PC-3 (cell line): ENCODE data around the gene NPTXR. TPM values are rescaled to one million over a fixed set of nuclear protein-coding genes. Genes with fewer than 3 reads are reported as not detected.

Experiments used
- ATAC-seq: fragments of 200-7000 bp; cut with Tn5 transposase; 2 replicates; pipeline ENCODE4 v1.9.1; 2020; ENCODE audit warnings: mild to moderate bottlenecking, moderate library complexity
- BruUV-seq: library from RNA; stranded (reverse); fragments of 400-500 nt; replicated peaks from 2 replicates; lab custom pipeline; 2021; lab: Mats Ljungman, UMichigan
- CTCF ChIA-PET: fragments of 300-600 bp; sonication (Branson Sonifier 250); formaldehyde crosslinking; loops from one replicate; lab custom pipeline; 2022; ENCODE audit warnings: antibody characterized with exemption; lab: Charles Lee
- POLR2A ChIA-PET: fragments of 300-600 bp; sonication (Branson Sonifier 250); formaldehyde crosslinking; loops from one replicate; lab custom pipeline; 2022; ENCODE audit warnings: antibody characterized with exemption; ENCODE audit not compliant: unreplicated experiment; lab: Charles Lee
- DNase-seq: peaks from one replicate; pipeline ENCODE4 v3.0.0-alpha.2; 2015
- H2AFZ ChIP-seq: fragments of 300-600 bp; sonication (generic); 2 replicates; pipeline ENCODE4 v1.6.0; 2016; ENCODE audit warnings: antibody characterized with exemption, low read length
- H3F3A ChIP-seq: fragments of 300-600 bp; sonication (generic); one replicate; pipeline ENCODE4 v1.6.0; 2017; ENCODE audit warnings: antibody characterized with exemption, low read length, control low read depth, mild to moderate bottlenecking; ENCODE audit not compliant: unreplicated experiment
- H3K27ac ChIP-seq: fragments of 300-600 bp; sonication (generic); 2 replicates; pipeline ENCODE4 v1.5.1; 2016; ENCODE audit warnings: mild to moderate bottlenecking, low read length
- H3K27me3 ChIP-seq: fragments of 300-600 bp; sonication (generic); 2 replicates; pipeline ENCODE4 v1.6.1; 2016; ENCODE audit warnings: low read length, mixed read lengths
- H3K36me3 ChIP-seq: fragments of 300-600 bp; sonication (generic); 2 replicates; pipeline ENCODE4 v1.6.1; 2016; ENCODE audit warnings: low read depth, mixed run types, low read length, mixed read lengths
- H3K4me1 ChIP-seq: fragments of 300-600 bp; sonication (generic); 2 replicates; pipeline ENCODE4 v1.5.1; 2016; ENCODE audit warnings: low read length; ENCODE audit not compliant: insufficient read depth
- H3K4me2 ChIP-seq: fragments of 300-600 bp; sonication (generic); 2 replicates; pipeline ENCODE4 v1.6.0; 2016; ENCODE audit warnings: low read length
- H3K4me3 ChIP-seq: fragments of 300-600 bp; sonication (generic); 2 replicates; pipeline ENCODE4 v1.5.1; 2016; ENCODE audit warnings: mild to moderate bottlenecking, low read length, mixed read lengths
- H3K79me2 ChIP-seq: fragments of 300-600 bp; sonication (generic); 2 replicates; pipeline ENCODE4 v1.6.1; 2017; ENCODE audit warnings: low read length, mixed read lengths
- H3K9ac ChIP-seq: fragments of 300-600 bp; sonication (generic); 2 replicates; pipeline ENCODE4 v1.6.0; 2016; ENCODE audit warnings: mild to moderate bottlenecking, low read length
- H3K9me2 ChIP-seq: fragments of 300-600 bp; sonication (generic); replicated peaks from 2 replicates; pipeline ENCODE4 v1.6.1; 2016; ENCODE audit warnings: mixed run types, low read length, mixed read lengths
- H3K9me3 ChIP-seq: fragments of 300-600 bp; sonication (generic); 2 replicates; pipeline ENCODE4 v1.6.1; 2016; ENCODE audit warnings: low read length, mixed read lengths
- H4K20me1 ChIP-seq: fragments of 300-600 bp; sonication (generic); 2 replicates; pipeline ENCODE4 v1.6.1; 2016; ENCODE audit warnings: low read length, mixed read lengths
- CTCF ChIP-seq: fragments of 300-600 bp; sonication (generic); conservative IDR thresholded peaks from 2 replicates; pipeline ENCODE4 v1.5.1; 2017; ENCODE audit warnings: antibody characterized with exemption, low read depth, mild to moderate bottlenecking, low read length
- EZH2 ChIP-seq: fragments of 300-600 bp; sonication (generic); IDR thresholded peaks from one replicate; pipeline ENCODE4 v1.6.1; 2017; ENCODE audit warnings: antibody characterized with exemption, mild to moderate bottlenecking, low read length; ENCODE audit not compliant: unreplicated experiment
- EZH2phosphoT487 ChIP-seq: fragments of 300-600 bp; sonication (generic); IDR thresholded peaks from 2 replicates; pipeline ENCODE4 v1.6.1; 2018; ENCODE audit warnings: mild to moderate bottlenecking, antibody characterized with exemption, low read length, borderline replicate concordance
- intact Hi-C: fragments of 100-400 bp; cut with micrococcal nuclease; formaldehyde crosslinking; loops from 2 replicates; pipeline ENCODE4 v1.9.0; 2023
- total RNA-seq: library from RNA; depleted of rRNA; stranded (reverse); fragments of >200 nt; gene quantifications from 2 replicates; pipeline ENCODE4 v1.2.3, GENCODE V29; 2014

NPTXR gene
- total RNA-seq, 1 experiment from 2014 or later, result 2.8 TPM

GRCh38 chr22:38789606-38790005 is 54.2 kb downstream of the NPTXR start:
- Histone ChIP-seq H2AFZ (no peak overlapping the region), H3K9me2 (no peaks in the 10 kb centered on the region), H3K9me3 (no peaks in the 10 kb centered on the region), H3K27ac (no peak overlapping the region), H3K4me1 (peaks cover 18% of the 10 kb centered on the region), H3K27me3 (no peaks in the 10 kb centered on the region), H3K36me3 (no peaks in the 10 kb centered on the region), H3K4me2 (no peak overlapping the region), H3F3A (no peaks in the 10 kb centered on the region), H4K20me1 (no peaks in the 10 kb centered on the region), H3K79me2 (peaks cover 6% of the 10 kb centered on the region), H3K4me3 (no peak overlapping the region), H3K9ac (no peak overlapping the region)
- ChIA-PET CTCF (no interaction called here), POLR2A (no interaction called here)
- no peak for TF ChIP-seq CTCF
- TF ChIP-seq EZH2, result no peak
- TF ChIP-seq EZH2phosphoT487, result no peak
- ATAC-seq, result no peak
- intact Hi-C loops, result no loop called here
- no TSS peak for BruUV-seq
- DNase-seq, result no peak

- ChIA-PET CTCF (no interaction called here), POLR2A (no interaction called here)
- Histone ChIP-seq H3K36me3 (no peaks in the 10 kb centered on the region), H3K9me2 (no peaks in the 10 kb centered on the region), H3K27ac (no peak overlapping the region), H2AFZ (no peak overlapping the region), H4K20me1 (no peaks in the 10 kb centered on the region), H3K4me3 (no peak overlapping the region), H3K4me2 (no peak overlapping the region), H3K9ac (no peak overlapping the region), H3F3A (no peaks in the 10 kb centered on the region), H3K79me2 (peaks cover 6% of the 10 kb centered on the region), H3K27me3 (no peaks in the 10 kb centered on the region), H3K9me3 (no peaks in the 10 kb centered on the region), H3K4me1 (peaks cover 14% of the 10 kb centered on the region)
- DNase-seq, result no peak
- TF ChIP-seq CTCF, result no peak
- no peak for TF ChIP-seq EZH2
- TF ChIP-seq EZH2phosphoT487, result no peak
- BruUV-seq, result no TSS peak
- intact Hi-C loops, result no loop called here
- no peak for ATAC-seq
Measured at GRCh38 chr22:38788846-38789245, 55.0 kb downstream of the NPTXR start.

- no peak overlapping the region for H3K27ac ChIP-seq
- H3K27me3 ChIP-seq, result no peaks in the 10 kb centered on the region
- no peak overlapping the region for H3K4me2 ChIP-seq
- H3K36me3 ChIP-seq, result no peaks in the 10 kb centered on the region
- ATAC-seq, result peak; percentile 55
- no TSS peak for BruUV-seq
- H3K9me2 ChIP-seq, result no peaks in the 10 kb centered on the region
- no peak overlapping the region for H2AFZ ChIP-seq
- H3K9me3 ChIP-seq, result no peaks in the 10 kb centered on the region
- H3K4me3 ChIP-seq, result no peak overlapping the region
- DNase-seq, result peak; percentile 26
- H3K4me1 ChIP-seq, result peaks cover 12% of the 10 kb centered on the region
- H4K20me1 ChIP-seq, result no peaks in the 10 kb centered on the region
- H3K9ac ChIP-seq, result no peak overlapping the region
- TF ChIP-seq EZH2 (no peak), EZH2phosphoT487 (no peak), CTCF (no peak)
- CTCF ChIA-PET, result no interaction called here
- intact Hi-C loops, result no loop called here
- H3F3A ChIP-seq, result no peaks in the 10 kb centered on the region
- POLR2A ChIA-PET, result no interaction called here
- peaks cover 2% of the 10 kb centered on the region for H3K79me2 ChIP-seq
Measured at GRCh38 chr22:38788021-38788816, 55.6 kb downstream of the NPTXR start.
